NCI-H524 (cell line): ENCODE data around the gene ATP6V0E1.
"Not testable (repeated sequence)": the region's sequence is repeated elsewhere in the genome, so short reads cannot be mapped to it uniquely, and the experiment has no call there.

ENCODE experiments used
- DNase-seq, 2 experiments: peaks; one replicate each; lab custom pipeline; 2025; lab: John Stamatoyannopoulos, UW

The ATP6V0E1 gene

GRCh38 chr5:173075970-173076369 lies 92.4 kb downstream of the ATP6V0E1 start:
- DNase-seq, result no peak

- not testable (repeated sequence) for DNase-seq
These were observed 92.9 kb downstream of the ATP6V0E1 start for GRCh38 chr5:173076471-173076870.

- no peak for DNase-seq
These were observed 95.3 kb downstream of the ATP6V0E1 start for GRCh38 chr5:173078878-173079277.
